Body of pancreas (tissue), 4 donors: ENCODE data around the gene EGLN3.

ENCODE experiments used
- CTCF ChIP-seq, 7 experiments: fragments of 450-650 bp in 4 of 7; fragments of 200-600 bp in 3 of 7; sonication (generic) in 3 of 7; IDR thresholded peaks; one replicate each; pipeline ENCODE4 v1.5.1; 2016 to 2019; ENCODE audit warnings: antibody characterized with exemption in 7 of 7
- POLR2A ChIP-seq, 3 donors: fragments of 450-650 bp; IDR thresholded peaks; one replicate each; pipeline ENCODE4 v1.6.1; 2016; ENCODE audit warnings: antibody characterized with exemption in 3 of 3, mild to moderate bottlenecking in 2 of 3

GRCh38 chr14:33900706-33901105 lies 50.2 kb downstream of the EGLN3 start:
- no peak for TF ChIP-seq CTCF (IDR thresholded peaks at IDR 0.05)
- TF ChIP-seq POLR2A (IDR thresholded peaks at IDR 0.05) = no peak
